GM12878 (cell line): Measurements from ENCODE around the gene DES. TPM values are rescaled to one million over a fixed set of nuclear protein-coding genes. Genes with fewer than 3 reads are reported as not detected.

ENCODE experiments used
- ATAC-seq: fragments of 200-7000 bp; cut with Tn5 transposase; 3 replicates; pipeline ENCODE4 v1.9.1; 2020; ENCODE audit warnings: mild to moderate bottlenecking, moderate library complexity
- BruUV-seq: library from RNA; stranded (reverse); fragments of 400-500 nt; replicated peaks from 2 replicates; lab custom pipeline; 2021; lab: Mats Ljungman, UMichigan
- CTCF ChIA-PET: fragments of 300-600 bp; sonication (Branson Sonifier 250); formaldehyde crosslinking; extraction: SDS; loops from one replicate; lab custom pipeline; 2021; ENCODE audit warnings: inconsistent platforms; lab: Yijun Ruan, JAX
- POLR2A ChIA-PET: fragments of 350-600 bp; formaldehyde crosslinking; extraction: SDS; loops from one replicate; lab custom pipeline; 2021; ENCODE audit warnings: inconsistent platforms; lab: Charles Lee
- RAD21 ChIA-PET: fragments of 300-600 bp; sonication (Branson Sonifier 250); formaldehyde crosslinking; loops from one replicate; lab custom pipeline; 2023; ENCODE audit warnings: antibody characterized with exemption; ENCODE audit not compliant: unreplicated experiment; lab: Charles Lee
- SMC1A ChIA-PET: fragments of 300-600 bp; sonication (Branson Sonifier 250); formaldehyde crosslinking; loops from one replicate; lab custom pipeline; 2023; ENCODE audit not compliant: unreplicated experiment, uncharacterized antibody; lab: Charles Lee
- DNase-seq: peaks from one replicate; pipeline ENCODE4 v3.0.0-alpha.2; 2011; ENCODE audit warnings: low read depth, low spot score
- FAIRE-seq: peaks from 3 replicates; lab custom pipeline; 2011; peaks lifted over from hg19 to GRCh38; lab: Jason Lieb, UNC
- H2AFZ ChIP-seq: 2 replicates; pipeline ENCODE4 v1.6.0; 2011; ENCODE audit warnings: low read depth, low read length, control low read depth; ENCODE audit not compliant: control insufficient read depth
- H3K27ac ChIP-seq: 2 replicates; pipeline ENCODE4 v1.5.1; 2011; ENCODE audit warnings: control low read depth; ENCODE audit not compliant: control insufficient read depth, insufficient read depth
- H3K27me3 ChIP-seq, 2 experiments: replicated peaks in 1 of 2; 2 replicates each; pipeline versions ENCODE4 v1.6.0 to v1.6.1; 2011; ENCODE audit warnings: low read length in 1 of 2; ENCODE audit not compliant: control insufficient read depth in 2 of 2, insufficient read depth in 2 of 2
- H3K36me3 ChIP-seq, 2 experiments: 2 replicates each; pipeline ENCODE4 v1.5.1; 2011; ENCODE audit warnings: low read length in 1 of 2; ENCODE audit not compliant: control insufficient read depth in 2 of 2, insufficient read depth in 2 of 2
- H3K4me1 ChIP-seq: 2 replicates; pipeline ENCODE4 v1.6.1; 2011; ENCODE audit warnings: mild to moderate bottlenecking, low read length, moderate library complexity, mixed read lengths; ENCODE audit not compliant: control insufficient read depth, insufficient read depth
- H3K4me2 ChIP-seq: 2 replicates; pipeline ENCODE4 v1.6.0; 2011; ENCODE audit warnings: control low read depth; ENCODE audit not compliant: control insufficient read depth, insufficient read depth
- H3K4me3 ChIP-seq: fragments of 200-600 bp; sonication (generic); 2 replicates; pipeline ENCODE4 v1.5.1; 2016
- H3K79me2 ChIP-seq: 2 replicates; pipeline ENCODE4 v1.6.0; 2011; ENCODE audit warnings: low read length; ENCODE audit not compliant: control insufficient read depth, insufficient read depth
- H3K9ac ChIP-seq: 2 replicates; pipeline ENCODE4 v1.8.0; 2011; ENCODE audit warnings: low read length, control low read depth, mixed read lengths; ENCODE audit not compliant: control insufficient read depth, insufficient read depth
- H3K9me3 ChIP-seq: replicated peaks from 3 replicates; pipeline ENCODE4 v1.5.1; 2011; ENCODE audit warnings: mild to moderate bottlenecking, low read length; ENCODE audit not compliant: control insufficient read depth, insufficient read depth
- H4K20me1 ChIP-seq: 2 replicates; pipeline ENCODE4 v1.6.0; 2011; ENCODE audit not compliant: control insufficient read depth, insufficient read depth
- BCL11A ChIP-seq: IDR thresholded peaks from 2 replicates; pipeline ENCODE4 v1.6.1; 2011; ENCODE audit warnings: low read depth, low read length
- ELK1 ChIP-seq: IDR thresholded peaks from 2 replicates; pipeline ENCODE4 v1.6.1; 2012; ENCODE audit warnings: low read depth, low read length, improper control_type of control experiment
- EZH2 ChIP-seq: IDR thresholded peaks from 2 replicates; pipeline ENCODE4 v1.6.1; 2012; ENCODE audit warnings: low read depth, mild to moderate bottlenecking, control low read depth, inconsistent platforms, low read length, borderline replicate concordance; ENCODE audit not compliant: control insufficient read depth
- HSF1 ChIP-seq: fragments of 150-350 bp; IDR thresholded peaks from 2 replicates; pipeline ENCODE4 v1.6.1; 2014; ENCODE audit warnings: mild to moderate bottlenecking, low read depth, low read length
- KLF5 ChIP-seq: fragments of 450-650 bp; IDR thresholded peaks from 2 replicates; pipeline ENCODE4 v1.6.1; 2014; ENCODE audit warnings: mild to moderate bottlenecking; ENCODE audit not compliant: partially characterized antibody
- NFYB ChIP-seq: IDR thresholded peaks from 2 replicates; pipeline ENCODE4 v1.6.1; 2011; ENCODE audit warnings: low read depth, mild to moderate bottlenecking, low read length, improper control_type of control experiment, moderate library complexity; ENCODE audit not compliant: insufficient read depth
- POU2F2 ChIP-seq: IDR thresholded peaks from 3 replicates; pipeline ENCODE4 v1.6.1; 2011; ENCODE audit warnings: low read depth, mild to moderate bottlenecking, low read length, borderline replicate concordance
- TARDBP ChIP-seq: IDR thresholded peaks from 2 replicates; pipeline ENCODE4 v1.6.1; 2016; ENCODE audit warnings: borderline replicate concordance
- TCF3 ChIP-seq: IDR thresholded peaks from 2 replicates; pipeline ENCODE4 v1.6.1; 2012; ENCODE audit warnings: low read depth, mild to moderate bottlenecking, low read length, borderline replicate concordance; ENCODE audit not compliant: insufficient read depth
- YBX1 ChIP-seq: fragments of 450-650 bp; IDR thresholded peaks from 2 replicates; pipeline ENCODE4 v1.6.1; 2016; ENCODE audit warnings: antibody characterized with exemption
- ZSCAN29 ChIP-seq: fragments of 450-650 bp; IDR thresholded peaks from 2 replicates; pipeline ENCODE4 v1.6.1; 2017; ENCODE audit warnings: mild to moderate bottlenecking, moderate library complexity
- WGBS: methylation state at CpG from one replicate; pipeline ENCODE4 v1.1.6; 2016; ENCODE audit warnings: low lambda C conversion rate; ENCODE audit not compliant: insufficient replicate concordance, insufficient coverage; ENCODE audit errors: missing lambda C conversion rate; 5-methylcytosine and 5-hydroxymethylcytosine counted together
- in situ Hi-C: fragments of 300-500 bp; cut with MboI; formaldehyde crosslinking; loops from 9 replicates; pipeline ENCODE4 v1.14.3; 2018; ENCODE audit warnings: mixed read lengths
- intact Hi-C: fragments of 100-400 bp; cut with micrococcal nuclease; formaldehyde crosslinking; loops from one replicate; pipeline ENCODE4 v1.14.2; 2022; ENCODE audit not compliant: unreplicated experiment
- polyA plus RNA-seq, 11 experiments: library from polyadenylated mRNA; depleted of rRNA in 4 of 11; unstranded in 6 of 11; stranded (reverse) in 5 of 11; fragments of >200 nt; fragmentation: Nextera tagmentation in 4 of 11; fragmentation: Illumina TruSeq in 1 of 11; extraction: Ambion mirVana in 4 of 11; extraction: Trizol in 1 of 11; gene quantifications; 1 replicate in 1 of 11; 2 replicates in 10 of 11; pipeline versions ENCODE4 v1.2.1 to v1.2.3, GENCODE V29; 2011 to 2016; ENCODE audit warnings: inconsistent platforms in 2 of 11, missing spikeins in 2 of 11, low read depth in 1 of 11
- total RNA-seq, 4 experiments: library from RNA; depleted of rRNA in 3 of 4; stranded (reverse); fragments of >200 nt in 3 of 4; fragmentation: Illumina TruSeq in 1 of 4; extraction: Trizol in 1 of 4; gene quantifications; 2 replicates each; pipeline versions ENCODE4 v1.2.1 to v1.2.3, GENCODE V29; 2013 to 2021
- TF ChIP-seq, protein P1 (sequence below): IDR thresholded peaks from 2 replicates; pipeline ENCODE4 v1.6.1; 2011; ENCODE audit warnings: borderline replicate concordance, low read depth, mild to moderate bottlenecking, moderate library complexity, low read length; ENCODE audit not compliant: insufficient read depth, poor library complexity, severe bottlenecking

The DES gene
- total and polyA plus RNA-seq, 10 of the 15 experiments (the other 5 are each of a cell fraction or from before 2014, with no cell fraction given): 0.80 TPM; not detected in 9

DNA sequence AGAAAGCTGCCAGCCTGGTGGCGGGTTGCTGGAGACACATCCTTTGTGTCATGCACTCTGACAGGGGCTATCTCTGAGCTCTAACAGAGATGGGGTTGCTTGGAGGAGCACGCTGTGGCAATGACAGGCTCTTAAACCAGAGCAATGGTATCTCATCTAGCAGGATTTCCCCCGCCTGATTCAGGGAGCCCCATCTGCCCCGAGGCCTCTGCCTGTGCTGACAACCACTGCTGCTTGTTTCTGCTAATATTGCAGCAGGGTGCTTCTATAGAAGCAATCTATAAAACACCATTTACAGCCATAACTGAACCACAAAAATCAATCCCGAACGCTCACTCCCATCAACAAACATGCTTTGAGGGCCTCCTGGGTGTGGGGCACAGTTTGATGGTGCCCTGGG, 17.6 kb upstream of the DES start:
- ChIA-PET SMC1A (interaction anchor here (0.6 kb wide), 1 partner anchor 129 kb away, joined by 3 read pairs; no protein-coding TSS in a partner anchor), CTCF (interaction anchor here (0.6 to 6.2 kb wide), 3 partner anchors 10 to 287 kb away, joined by 3 to 83 read pairs (median 64); partner anchors contain the start of gene DNPEP), RAD21 (no interaction called here), POLR2A (interaction anchor here (1.1 kb wide), 1 partner anchor 12 kb away, joined by 5 read pairs; no protein-coding TSS in a partner anchor)
- WGBS: 4% methylated on average over 6 of the region's 6 CpGs
- no TSS peak for BruUV-seq
- H3K9me3 ChIP-seq: no peaks in the 10 kb centered on the region
- no peaks in the 10 kb centered on the region for H3K79me2 ChIP-seq
- H3K4me3 ChIP-seq: no peak overlapping the region
- FAIRE-seq: no peak
- H3K27me3 ChIP-seq: no peaks in the 10 kb centered on the region; a peak in 1 of 4 replicates
- H3K9ac ChIP-seq: no peak overlapping the region
- no peaks in the 10 kb centered on the region for H3K4me1 ChIP-seq
- intact Hi-C loops (loop anchor here (5.0 kb wide), 1 partner anchor 287 kb away; no protein-coding TSS in a partner anchor), in situ Hi-C loops (loop anchor here (5.0 kb wide), 1 partner anchor 132 kb away; no protein-coding TSS in a partner anchor)
- H3K36me3 ChIP-seq: no peaks in the 10 kb centered on the region
- no peak overlapping the region for H3K27ac ChIP-seq
- no peak overlapping the region for H2AFZ ChIP-seq
- no peak for DNase-seq
- H4K20me1 ChIP-seq: no peaks in the 10 kb centered on the region
- TF ChIP-seq EZH2 (no peak), KLF5 (no peak), TARDBP (no peak), NFYB (no peak), POU2F2 (no peak), YBX1 (no peak)
- no peak overlapping the region for H3K4me2 ChIP-seq
- no peak for ATAC-seq

GRCh38 chr2:219401606-219402005, 16.6 kb upstream of the DES start:
- ChIA-PET POLR2A (interaction anchor here (0.5 kb wide), 1 partner anchor 24 kb away, joined by 4 read pairs; no protein-coding TSS in a partner anchor), SMC1A (interaction anchor here (2.3 kb wide), 1 partner anchor 127 kb away, joined by 12 read pairs; no protein-coding TSS in a partner anchor), CTCF (interaction anchor here (0.9 to 6.2 kb wide), 9 partner anchors 11 to 241 kb away, joined by 3 to 83 read pairs (median 6); partner anchors contain the start of genes DNPEP and SPEG), RAD21 (interaction anchor here (0.6 to 3.3 kb wide), 2 partner anchors 128 to 386 kb away, joined by 3 to 18 read pairs; no protein-coding TSS in a partner anchor)
- Histone ChIP-seq H3K4me3 (no peak overlapping the region), H4K20me1 (no peaks in the 10 kb centered on the region), H3K36me3 (no peaks in the 10 kb centered on the region), H3K27me3 (no peaks in the 10 kb centered on the region; a peak in 1 of 4 replicates), H3K4me2 (no peak overlapping the region), H3K9ac (no peak overlapping the region), H3K4me1 (no peaks in the 10 kb centered on the region), H3K9me3 (no peaks in the 10 kb centered on the region), H2AFZ (no peak overlapping the region), H3K27ac (no peak overlapping the region), H3K79me2 (no peaks in the 10 kb centered on the region)
- ATAC-seq: no peak
- intact Hi-C loops (loop anchor here (5.0 kb wide), 1 partner anchor 286 kb away; no protein-coding TSS in a partner anchor), in situ Hi-C loops (loop anchor here (5.0 kb wide), 1 partner anchor 131 kb away; no protein-coding TSS in a partner anchor)
- no peak for DNase-seq
- 46% methylated on average over 8 of the region's 8 CpGs for WGBS
- BruUV-seq: no TSS peak
- no peak for FAIRE-seq
- TF ChIP-seq, protein P1, sequence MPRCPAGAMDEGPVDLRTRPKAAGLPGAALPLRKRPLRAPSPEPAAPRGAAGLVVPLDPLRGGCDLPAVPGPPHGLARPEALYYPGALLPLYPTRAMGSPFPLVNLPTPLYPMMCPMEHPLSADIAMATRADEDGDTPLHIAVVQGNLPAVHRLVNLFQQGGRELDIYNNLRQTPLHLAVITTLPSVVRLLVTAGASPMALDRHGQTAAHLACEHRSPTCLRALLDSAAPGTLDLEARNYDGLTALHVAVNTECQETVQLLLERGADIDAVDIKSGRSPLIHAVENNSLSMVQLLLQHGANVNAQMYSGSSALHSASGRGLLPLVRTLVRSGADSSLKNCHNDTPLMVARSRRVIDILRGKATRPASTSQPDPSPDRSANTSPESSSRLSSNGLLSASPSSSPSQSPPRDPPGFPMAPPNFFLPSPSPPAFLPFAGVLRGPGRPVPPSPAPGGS: no peak
- TF ChIP-seq BCL11A: no peak
- no peak for TF ChIP-seq ELK1
- no peak for TF ChIP-seq TCF3
- no peak for TF ChIP-seq HSF1
- no peak for TF ChIP-seq ZSCAN29
